HTR-8/SVneo (cell line): Measurements from ENCODE around the gene DUS2.

Experiments
- DNase-seq: peaks from one replicate; pipeline ENCODE4 v3.0.0; 2011; ENCODE audit warnings: low spot score, mixed read lengths; ENCODE audit not compliant: insufficient read length
- FAIRE-seq: peaks from 2 replicates; lab custom pipeline; 2011; peaks lifted over from hg19 to GRCh38; lab: Jason Lieb, UNC

The DUS2 gene

GRCh38 chr16:68040506-68041288 is 17.6 kb downstream of the DUS2 start:
- peak; percentile 84 for DNase-seq
- peak; percentile 84 for FAIRE-seq

GRCh38 chr16:68041783-68042182 is 18.7 kb downstream of the DUS2 start:
- FAIRE-seq (no peak), DNase-seq (no peak)

GRCh38 chr16:68046106-68046505 is 23.0 kb downstream of the DUS2 start:
- no peak for DNase-seq
- no peak for FAIRE-seq

- DNase-seq (no peak), FAIRE-seq (no peak)
Observed at GRCh38 chr16:68047987-68048386, 24.9 kb downstream of the DUS2 start.

- DNase-seq (no peak), FAIRE-seq (no peak)
Observed at GRCh38 chr16:68049449-68049848, 26.4 kb downstream of the DUS2 start.

- DNase-seq (no peak), FAIRE-seq (no peak)
Observed at GRCh38 chr16:68055395-68055794, 32.3 kb downstream of the DUS2 start.

- FAIRE-seq (no peak), DNase-seq (no peak)
Observed at GRCh38 chr16:68059804-68060203, 36.7 kb downstream of the DUS2 start.

- DNase-seq, result no peak
- no peak for FAIRE-seq
Observed at GRCh38 chr16:68061396-68061795, 38.3 kb downstream of the DUS2 start.

- FAIRE-seq, result no peak
- DNase-seq, result no peak
Observed at GRCh38 chr16:68062910-68063393, 39.9 kb downstream of the DUS2 start.

GRCh38 chr16:68064791-68065365 is 41.8 kb downstream of the DUS2 start:
- DNase-seq (peak; percentile 85), FAIRE-seq (peak; percentile 94)

GRCh38 chr16:68065716-68066305 is 42.7 kb downstream of the DUS2 start:
- FAIRE-seq, result no peak
- no peak for DNase-seq

GRCh38 chr16:68066763-68067162 is 43.7 kb downstream of the DUS2 start:
- DNase-seq, result no peak
- FAIRE-seq, result no peak

- FAIRE-seq (no peak), DNase-seq (no peak)
Observed at GRCh38 chr16:68068926-68069325, 45.8 kb downstream of the DUS2 start.

GRCh38 chr16:68069511-68070248 is 46.6 kb downstream of the DUS2 start:
- FAIRE-seq, result no peak
- DNase-seq, result no peak

- FAIRE-seq, result no peak
- DNase-seq, result no peak
Observed at GRCh38 chr16:68070249-68070730, 47.2 kb downstream of the DUS2 start.

- no peak for DNase-seq
- no peak for FAIRE-seq
Observed at GRCh38 chr16:68070806-68071517, 47.9 kb downstream of the DUS2 start.

GRCh38 chr16:68071518-68071901 is 48.4 kb downstream of the DUS2 start:
- DNase-seq, result no peak
- no peak for FAIRE-seq

GRCh38 chr16:68072038-68072695 is 49.1 kb downstream of the DUS2 start:
- DNase-seq, result peak; percentile 51
- peak; percentile 96 for FAIRE-seq
